Activated CD8-positive, alpha-beta memory T cell treated with anti-CD3 and anti-CD28 coated beads, Interleukin-2, amount 50 U/mL, for 24 hours (primary cell): ENCODE data around the gene CYP2R1.
"Not testable (repeated sequence)": the region's sequence is repeated elsewhere in the genome, so short reads cannot be mapped to it uniquely, and the experiment has no call there.

Source experiments
- DNase-seq: peaks from one replicate; pipeline ENCODE4 v3.0.0-alpha.2; 2020; ENCODE audit errors: extremely low read depth

The CYP2R1 gene

GRCh38 chr11:14891143-14892035 lies 642 bp downstream of the CYP2R1 start:
- peak; percentile 65 for DNase-seq

GRCh38 chr11:14886513-14886912 lies 5.5 kb downstream of the CYP2R1 start:
- no peak for DNase-seq

- no peak for DNase-seq
Measured at GRCh38 chr11:14884667-14885273, 7.3 kb downstream of the CYP2R1 start.

GRCh38 chr11:14883683-14884082 lies 8.3 kb downstream of the CYP2R1 start:
- DNase-seq = not testable (repeated sequence)

- no peak for DNase-seq
Measured at GRCh38 chr11:14882196-14882595, 9.8 kb downstream of the CYP2R1 start.

- DNase-seq = no peak
Measured at GRCh38 chr11:14881576-14882193, 10.3 kb downstream of the CYP2R1 start.

GRCh38 chr11:14875163-14875562 lies 16.9 kb downstream of the CYP2R1 start:
- DNase-seq = no peak

- DNase-seq = no peak
Measured at GRCh38 chr11:14873632-14874031, 18.4 kb downstream of the CYP2R1 start.

GRCh38 chr11:14872032-14872431 lies 20.0 kb downstream of the CYP2R1 start:
- DNase-seq = no peak

GRCh38 chr11:14863775-14864174 lies 28.3 kb downstream of the CYP2R1 start:
- not testable (repeated sequence) for DNase-seq

- DNase-seq = no peak
Measured at GRCh38 chr11:14861680-14862079, 30.4 kb downstream of the CYP2R1 start.

- DNase-seq = no peak
Measured at GRCh38 chr11:14860511-14860910, 31.5 kb downstream of the CYP2R1 start.

- DNase-seq = no peak
Measured at GRCh38 chr11:14858404-14858803, 33.6 kb downstream of the CYP2R1 start.

- no peak for DNase-seq
Measured at GRCh38 chr11:14857621-14858020, 34.4 kb downstream of the CYP2R1 start.

- DNase-seq = no peak
Measured at GRCh38 chr11:14855890-14856289, 36.1 kb downstream of the CYP2R1 start.

GRCh38 chr11:14854057-14854456 lies 38.0 kb downstream of the CYP2R1 start:
- DNase-seq = no peak

- no peak for DNase-seq
Measured at GRCh38 chr11:14852571-14853177, 39.4 kb downstream of the CYP2R1 start.

- no peak for DNase-seq
Measured at GRCh38 chr11:14842002-14842401, 50.0 kb downstream of the CYP2R1 start.

GRCh38 chr11:14835496-14836492 lies 56.2 kb downstream of the CYP2R1 start:
- no peak for DNase-seq
